Osteocyte (in vitro differentiated cells): ENCODE results near the gene GOT1. TPM values are rescaled to one million over a fixed set of nuclear protein-coding genes. Genes with fewer than 3 reads are reported as not detected.

ENCODE experiments used
- DNase-seq: peaks from one replicate; pipeline ENCODE4 v3.0.0; 2021; ENCODE audit warnings: mixed read lengths; ENCODE audit not compliant: unreplicated experiment; ENCODE audit errors: extremely low spot score
- H3K27ac Mint-ChIP-seq: one replicate; pipeline ENCODE4 v1.8.0; 2021; ENCODE audit warnings: mild to moderate bottlenecking, mixed read lengths; ENCODE audit not compliant: unreplicated experiment
- H3K27me3 Mint-ChIP-seq: one replicate; pipeline ENCODE4 v1.8.0; 2021; ENCODE audit warnings: mixed read lengths; ENCODE audit not compliant: unreplicated experiment
- H3K36me3 Mint-ChIP-seq: one replicate; pipeline ENCODE4 v1.8.0; 2021; ENCODE audit warnings: mixed read lengths; ENCODE audit not compliant: unreplicated experiment
- H3K4me1 Mint-ChIP-seq: one replicate; pipeline ENCODE4 v1.8.0; 2021; ENCODE audit warnings: mixed read lengths; ENCODE audit not compliant: unreplicated experiment
- H3K4me3 Mint-ChIP-seq: one replicate; pipeline ENCODE4 v1.8.0; 2021; ENCODE audit warnings: mild to moderate bottlenecking, moderate library complexity, mixed read lengths; ENCODE audit not compliant: unreplicated experiment
- H3K9me3 Mint-ChIP-seq: one replicate; pipeline ENCODE4 v1.8.0; 2021; ENCODE audit warnings: mixed read lengths; ENCODE audit not compliant: unreplicated experiment
- total RNA-seq: library from RNA; stranded (reverse); gene quantifications from 2 replicates; pipeline ENCODE4 v1.2.1, GENCODE V29; 2021
- TF ChIP-seq, protein P1 (sequence below): fragments of 200-600 bp; sonication (generic); IDR thresholded peaks from 2 replicates; pipeline ENCODE4 v1.5.0; 2021; ENCODE audit warnings: antibody characterized with exemption, mild to moderate bottlenecking, moderate library complexity

Gene GOT1
- total RNA-seq, 1 donor from 2014 or later: 31.5 TPM

DNA sequence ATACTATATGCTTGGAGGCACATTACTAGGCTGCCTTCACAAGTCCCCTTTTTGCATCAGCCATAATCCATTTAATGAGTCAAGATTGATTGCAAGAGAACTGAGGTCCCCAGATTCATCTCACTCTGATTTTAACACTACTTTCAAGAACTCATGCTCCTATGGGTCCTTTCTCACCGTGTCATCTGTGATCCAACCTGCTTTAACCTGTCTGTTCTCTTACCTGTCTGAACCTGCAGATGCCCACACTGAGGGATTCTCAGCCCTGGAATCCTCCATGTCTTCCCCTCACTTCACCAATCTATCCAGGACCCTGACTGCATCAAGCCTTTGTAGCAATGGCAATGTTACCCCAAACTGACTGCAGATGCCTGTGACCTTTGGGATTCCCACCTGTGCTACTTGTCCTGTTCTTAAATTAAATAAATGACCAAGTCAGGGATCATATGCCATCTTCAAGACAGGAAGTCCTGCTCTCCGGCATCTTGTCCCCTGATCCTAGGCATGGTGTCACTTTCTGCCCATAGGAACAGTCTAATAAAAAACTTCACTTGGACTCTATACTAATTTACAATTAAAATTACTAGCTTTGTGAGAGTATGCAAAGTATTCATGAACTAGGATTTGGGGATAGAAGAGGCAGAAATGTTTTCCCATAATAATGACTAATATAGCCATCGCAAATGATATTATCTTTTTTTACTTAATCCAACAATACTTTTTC lies 25.9 kb upstream of the GOT1 start:
- Mint-ChIP-seq H3K4me1 (no peaks in the 10 kb centered on the region), H3K27ac (no peak overlapping the region), H3K9me3 (no peaks in the 10 kb centered on the region), H3K36me3 (no peaks in the 10 kb centered on the region), H3K27me3 (peaks cover 72% of the 10 kb centered on the region), H3K4me3 (no peak overlapping the region)
- TF ChIP-seq, protein P1, sequence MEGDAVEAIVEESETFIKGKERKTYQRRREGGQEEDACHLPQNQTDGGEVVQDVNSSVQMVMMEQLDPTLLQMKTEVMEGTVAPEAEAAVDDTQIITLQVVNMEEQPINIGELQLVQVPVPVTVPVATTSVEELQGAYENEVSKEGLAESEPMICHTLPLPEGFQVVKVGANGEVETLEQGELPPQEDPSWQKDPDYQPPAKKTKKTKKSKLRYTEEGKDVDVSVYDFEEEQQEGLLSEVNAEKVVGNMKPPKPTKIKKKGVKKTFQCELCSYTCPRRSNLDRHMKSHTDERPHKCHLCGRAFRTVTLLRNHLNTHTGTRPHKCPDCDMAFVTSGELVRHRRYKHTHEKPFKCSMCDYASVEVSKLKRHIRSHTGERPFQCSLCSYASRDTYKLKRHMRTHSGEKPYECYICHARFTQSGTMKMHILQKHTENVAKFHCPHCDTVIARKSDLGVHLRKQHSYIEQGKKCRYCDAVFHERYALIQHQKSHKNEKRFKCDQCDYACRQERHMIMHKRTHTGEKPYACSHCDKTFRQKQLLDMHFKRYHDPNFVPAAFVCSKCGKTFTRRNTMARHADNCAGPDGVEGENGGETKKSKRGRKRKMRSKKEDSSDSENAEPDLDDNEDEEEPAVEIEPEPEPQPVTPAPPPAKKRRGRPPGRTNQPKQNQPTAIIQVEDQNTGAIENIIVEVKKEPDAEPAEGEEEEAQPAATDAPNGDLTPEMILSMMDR: no peak
- no peak for DNase-seq

DNA sequence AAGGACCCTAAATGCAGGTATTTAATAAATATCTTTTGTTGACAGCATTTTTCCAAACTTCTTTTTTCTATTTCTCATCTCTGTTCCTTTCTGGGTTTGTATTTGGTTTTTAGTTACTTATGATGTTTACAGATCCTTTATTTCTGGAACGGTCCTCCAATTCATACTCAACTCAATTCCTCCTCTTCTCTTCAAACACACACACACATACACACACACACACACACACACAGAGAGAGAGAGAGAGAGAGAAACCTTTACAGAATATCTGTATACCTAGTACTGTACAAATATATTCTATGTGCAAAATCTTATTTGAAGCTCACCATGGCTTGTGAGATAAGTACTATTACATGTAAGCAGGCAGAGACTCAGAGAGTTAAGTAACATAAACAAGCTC lies 21.6 kb upstream of the GOT1 start:
- Mint-ChIP-seq H3K4me3 (no peak overlapping the region), H3K27me3 (peaks cover 81% of the 10 kb centered on the region)
- TF ChIP-seq, protein P1: no peak

DNA sequence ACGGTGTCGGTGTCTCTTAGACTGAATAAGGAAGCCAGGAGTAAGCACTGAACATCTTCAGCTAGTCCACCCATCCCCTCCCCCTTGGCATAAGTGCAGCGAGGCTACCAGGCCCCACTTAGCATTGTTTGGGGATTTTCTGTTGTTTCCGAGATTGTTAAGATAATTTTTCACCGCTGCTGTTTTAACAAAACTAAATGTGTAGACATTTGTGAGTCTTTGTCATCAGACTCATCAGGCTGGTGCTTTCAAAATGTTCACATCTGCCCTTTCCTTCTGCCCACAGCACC lies 21.0 kb upstream of the GOT1 start:
- H3K27me3 Mint-ChIP-seq: peaks cover 84% of the 10 kb centered on the region
- DNase-seq: no peak
- H3K4me3 Mint-ChIP-seq: no peak overlapping the region
- H3K4me1 Mint-ChIP-seq: peaks cover 4% of the 10 kb centered on the region
- H3K27ac Mint-ChIP-seq: no peak overlapping the region
- H3K36me3 Mint-ChIP-seq: no peaks in the 10 kb centered on the region
- H3K9me3 Mint-ChIP-seq: no peaks in the 10 kb centered on the region
- TF ChIP-seq, protein P1: no peak

More for the DNA sequence above, 21.6 kb upstream of the GOT1 start:
- no peaks in the 10 kb centered on the region for H3K9me3 Mint-ChIP-seq
- peaks cover 4% of the 10 kb centered on the region for H3K4me1 Mint-ChIP-seq
- H3K36me3 Mint-ChIP-seq: no peaks in the 10 kb centered on the region
- DNase-seq: no peak
- no peak overlapping the region for H3K27ac Mint-ChIP-seq

DNA sequence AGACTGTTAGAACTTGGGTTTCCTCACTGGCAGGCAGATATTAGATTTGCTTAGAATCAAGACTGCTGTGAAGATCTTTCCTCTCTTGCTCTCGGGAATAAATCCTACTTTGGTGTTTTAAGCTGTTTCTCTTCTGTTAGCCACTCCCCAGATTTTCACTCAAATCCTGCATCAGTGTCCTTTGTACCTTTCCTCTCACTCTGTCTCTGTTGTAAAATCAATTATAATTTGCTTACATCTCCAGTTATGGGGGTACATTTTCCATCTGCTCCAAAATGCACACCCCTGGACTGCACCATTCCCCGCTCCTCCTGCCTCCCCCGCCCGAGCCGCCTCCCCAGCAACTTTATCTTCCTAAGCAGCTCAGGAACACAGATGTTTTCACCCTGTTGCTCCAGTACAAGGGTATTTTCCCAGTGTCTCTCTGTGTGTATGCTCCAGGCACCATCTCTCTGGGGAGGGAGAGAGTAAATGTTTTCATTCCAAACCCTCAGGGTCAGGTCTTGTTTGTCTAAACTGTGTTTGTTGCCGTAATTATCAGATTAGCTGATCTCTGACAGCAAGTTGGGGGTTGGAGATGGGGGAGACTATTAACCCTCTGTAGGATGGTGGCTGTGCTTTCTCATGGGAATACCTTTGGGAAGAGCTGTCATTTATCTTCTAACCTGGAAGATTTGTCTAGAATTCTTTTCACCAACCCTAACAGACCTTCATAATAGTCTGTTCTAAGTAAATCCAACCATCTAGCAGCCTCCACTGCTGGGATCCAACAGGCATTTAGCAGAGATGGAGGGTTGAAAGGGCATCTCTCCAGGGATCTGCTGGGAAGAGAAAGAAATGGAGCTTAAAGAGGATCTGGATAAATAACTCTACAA lies 20.4 kb upstream of the GOT1 start:
- Mint-ChIP-seq H3K27me3 (peaks cover 78% of the 10 kb centered on the region), H3K9me3 (no peaks in the 10 kb centered on the region), H3K27ac (no peak overlapping the region), H3K4me1 (peaks cover 4% of the 10 kb centered on the region), H3K4me3 (no peak overlapping the region), H3K36me3 (no peaks in the 10 kb centered on the region)
- TF ChIP-seq, protein P1: no peak
- no peak for DNase-seq

DNA sequence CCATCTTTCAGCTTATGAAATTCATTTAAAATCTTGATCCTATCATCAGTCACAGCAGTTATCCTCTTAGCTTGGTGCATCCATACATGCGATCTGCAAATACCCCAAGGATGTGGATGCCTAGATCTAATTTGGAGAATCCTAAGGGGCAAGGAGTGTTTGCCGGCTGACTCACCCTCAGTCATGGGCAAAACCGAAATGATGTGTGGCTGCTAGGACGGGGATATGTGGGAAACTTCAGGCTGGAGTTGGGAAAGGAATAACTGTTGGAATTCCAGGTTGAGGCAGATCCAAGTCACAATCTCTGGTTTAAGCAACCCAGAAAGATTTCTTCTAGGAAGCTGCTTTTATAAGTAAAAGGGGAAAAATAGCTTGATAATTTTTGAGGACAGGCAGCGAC lies 19.7 kb upstream of the GOT1 start:
- TF ChIP-seq, protein P1: no peak

More for the DNA sequence above, 19.7 kb upstream of the GOT1 start:
- Mint-ChIP-seq H3K36me3 (no peaks in the 10 kb centered on the region), H3K27ac (no peak overlapping the region), H3K9me3 (no peaks in the 10 kb centered on the region), H3K4me1 (peaks cover 4% of the 10 kb centered on the region), H3K4me3 (no peak overlapping the region), H3K27me3 (peaks cover 77% of the 10 kb centered on the region)
- no peak for DNase-seq
